GM12874 (cell line): ENCODE measurements around the gene FRMD4B.

Experiments
- CTCF ChIP-seq: IDR thresholded peaks from 2 replicates; pipeline ENCODE4 v1.5.1; 2011; ENCODE audit warnings: low read depth, mild to moderate bottlenecking, control low read depth, low read length, moderate library complexity; ENCODE audit not compliant: insufficient read depth

The FRMD4B gene

GRCh38 chr3:69320871-69321271, 65.0 kb downstream of the FRMD4B start:
- no peak for TF ChIP-seq CTCF

- TF ChIP-seq CTCF = no peak
These were observed 66.2 kb downstream of the FRMD4B start for GRCh38 chr3:69319652-69320051.

GRCh38 chr3:69318410-69318809, 67.5 kb downstream of the FRMD4B start:
- TF ChIP-seq CTCF = no peak

GRCh38 chr3:69313251-69313650, 72.6 kb downstream of the FRMD4B start:
- TF ChIP-seq CTCF = no peak

DNA sequence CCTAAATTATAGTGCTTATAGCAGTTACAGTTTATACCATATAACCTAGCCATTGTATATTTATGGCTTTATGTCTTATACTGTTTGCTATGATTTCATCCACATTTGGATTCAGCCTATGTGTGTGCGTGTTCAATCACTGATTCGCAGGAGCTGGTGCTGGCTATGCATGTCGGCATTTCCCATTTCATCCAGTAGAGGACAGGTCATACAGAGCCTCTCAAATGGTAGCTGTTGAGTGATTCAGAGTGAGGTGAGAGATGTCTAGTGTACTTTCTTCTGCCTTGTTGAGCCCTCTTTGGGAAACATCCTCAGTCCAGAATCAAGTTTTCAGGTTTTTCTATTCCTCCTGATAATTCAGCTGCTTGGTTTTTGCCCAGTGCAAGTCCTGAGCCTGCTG, 76.1 kb downstream of the FRMD4B start:
- peak; percentile 31; the same call in 1 of the 2 replicates for TF ChIP-seq CTCF

- TF ChIP-seq CTCF = peak; percentile 87
These were observed 79.4 kb downstream of the FRMD4B start for GRCh38 chr3:69306239-69307185.

DNA sequence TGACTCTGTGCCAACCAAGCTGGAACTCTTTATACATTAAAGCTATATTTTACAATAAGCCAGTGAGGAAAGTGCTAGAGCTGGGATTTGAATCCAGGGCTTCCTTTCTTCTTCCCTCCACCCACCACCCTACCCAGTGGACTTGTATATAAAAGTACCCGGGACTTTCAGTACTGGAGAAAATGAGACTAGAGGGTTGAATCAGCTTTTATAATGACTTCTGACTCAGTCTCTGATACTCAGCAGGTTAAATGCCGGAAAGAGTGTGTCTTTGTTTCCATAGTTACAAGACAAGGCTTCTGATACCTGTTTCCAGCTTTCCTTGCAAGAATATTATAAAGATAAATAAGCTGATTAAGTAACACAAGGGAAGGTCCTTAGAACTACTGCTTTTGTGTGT, 80.9 kb downstream of the FRMD4B start:
- no peak for TF ChIP-seq CTCF
